Glutamatergic neuron (in vitro differentiated cells): ENCODE measurements around the gene TMEM50B. TPM values are rescaled to one million over a fixed set of nuclear protein-coding genes. Genes with fewer than 3 reads are reported as not detected.
"Not testable (repeated sequence)": the region's sequence is repeated elsewhere in the genome, so short reads cannot be mapped to it uniquely, and the experiment has no call there.

Source experiments
- DNase-seq: peaks from one replicate; pipeline ENCODE4 v3.0.0; 2022
- H3K27ac Mint-ChIP-seq: one replicate; pipeline ENCODE4 v1.8.0; 2020; ENCODE audit warnings: mild to moderate bottlenecking, mixed read lengths, inconsistent platforms; ENCODE audit not compliant: unreplicated experiment
- H3K27me3 Mint-ChIP-seq: one replicate; pipeline ENCODE4 v1.8.0; 2020; ENCODE audit warnings: mild to moderate bottlenecking, moderate library complexity, mixed read lengths, inconsistent platforms; ENCODE audit not compliant: unreplicated experiment
- H3K36me3 Mint-ChIP-seq: one replicate; pipeline ENCODE4 v1.8.0; 2020; ENCODE audit warnings: mild to moderate bottlenecking, mixed read lengths, inconsistent platforms; ENCODE audit not compliant: unreplicated experiment
- H3K4me1 Mint-ChIP-seq: one replicate; pipeline ENCODE4 v1.8.0; 2020; ENCODE audit warnings: mild to moderate bottlenecking, low read depth, mixed read lengths, inconsistent platforms; ENCODE audit not compliant: unreplicated experiment
- H3K4me3 Mint-ChIP-seq: one replicate; pipeline ENCODE4 v1.8.0; 2020; ENCODE audit warnings: mild to moderate bottlenecking, mixed read lengths, inconsistent platforms; ENCODE audit not compliant: unreplicated experiment
- H3K9me3 Mint-ChIP-seq: one replicate; pipeline ENCODE4 v1.8.0; 2020; ENCODE audit warnings: mild to moderate bottlenecking, moderate library complexity, mixed read lengths, inconsistent platforms; ENCODE audit not compliant: unreplicated experiment
- total RNA-seq: library from RNA; stranded (reverse); fragmentation: NEBNext Ultra II Directional; extraction: Animal tissue kit (Norgen Biotek cat#: 25700); gene quantifications from one replicate; pipeline ENCODE4 v1.2.1, GENCODE V29; 2021; ENCODE audit not compliant: unreplicated experiment
- TF ChIP-seq, protein P1 (sequence below): fragments of 200-600 bp; sonication (generic); IDR thresholded peaks from one replicate; pipeline ENCODE4 v1.5.0; 2021; ENCODE audit not compliant: partially characterized antibody, unreplicated experiment

TMEM50B gene
- total RNA-seq, 1 donor from 2014 or later = 37.5 TPM

DNA sequence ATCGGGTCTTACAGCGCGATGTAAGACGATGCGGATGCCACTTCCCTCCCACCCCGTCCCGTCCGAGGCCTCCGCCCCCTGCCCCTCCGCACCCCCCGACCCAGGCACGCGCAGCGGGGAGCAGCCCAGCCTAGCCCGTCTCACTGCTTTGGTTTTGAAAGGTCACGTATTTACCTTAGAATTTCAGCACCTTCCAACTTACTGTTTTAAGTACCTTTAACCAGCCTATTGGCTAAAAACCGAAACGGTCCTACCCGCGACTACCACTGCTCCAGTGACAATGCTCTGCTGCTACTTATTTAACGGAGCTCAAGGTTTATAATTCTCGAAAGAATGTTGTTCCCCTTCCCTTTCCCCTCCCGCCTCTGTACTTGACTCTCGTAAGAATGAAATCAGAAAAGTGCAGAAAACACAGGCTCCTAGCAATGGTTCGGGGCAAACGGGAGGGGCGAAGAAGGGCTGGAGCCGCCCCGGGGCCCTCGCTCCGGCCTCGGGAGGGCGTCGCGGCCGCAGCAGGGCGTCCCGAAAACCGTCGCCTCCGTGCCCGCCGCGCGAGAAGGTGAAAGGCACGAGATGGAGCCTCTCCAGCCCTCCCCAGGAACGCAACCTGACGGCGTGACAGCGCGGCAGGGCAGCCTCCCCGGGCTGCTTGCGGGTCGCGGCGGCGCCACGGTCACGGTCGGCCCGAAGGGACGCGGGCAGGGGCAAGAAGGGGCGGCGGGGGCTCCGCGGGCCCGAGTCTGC lies 667 bp downstream of the TMEM50B start:
- H3K27ac Mint-ChIP-seq = no peak overlapping the region
- H3K36me3 Mint-ChIP-seq = peaks cover 4% of the 10 kb centered on the region
- H3K4me1 Mint-ChIP-seq = peaks cover 7% of the 10 kb centered on the region
- H3K4me3 Mint-ChIP-seq = peak overlapping the region; percentile 93
- TF ChIP-seq, protein P1, sequence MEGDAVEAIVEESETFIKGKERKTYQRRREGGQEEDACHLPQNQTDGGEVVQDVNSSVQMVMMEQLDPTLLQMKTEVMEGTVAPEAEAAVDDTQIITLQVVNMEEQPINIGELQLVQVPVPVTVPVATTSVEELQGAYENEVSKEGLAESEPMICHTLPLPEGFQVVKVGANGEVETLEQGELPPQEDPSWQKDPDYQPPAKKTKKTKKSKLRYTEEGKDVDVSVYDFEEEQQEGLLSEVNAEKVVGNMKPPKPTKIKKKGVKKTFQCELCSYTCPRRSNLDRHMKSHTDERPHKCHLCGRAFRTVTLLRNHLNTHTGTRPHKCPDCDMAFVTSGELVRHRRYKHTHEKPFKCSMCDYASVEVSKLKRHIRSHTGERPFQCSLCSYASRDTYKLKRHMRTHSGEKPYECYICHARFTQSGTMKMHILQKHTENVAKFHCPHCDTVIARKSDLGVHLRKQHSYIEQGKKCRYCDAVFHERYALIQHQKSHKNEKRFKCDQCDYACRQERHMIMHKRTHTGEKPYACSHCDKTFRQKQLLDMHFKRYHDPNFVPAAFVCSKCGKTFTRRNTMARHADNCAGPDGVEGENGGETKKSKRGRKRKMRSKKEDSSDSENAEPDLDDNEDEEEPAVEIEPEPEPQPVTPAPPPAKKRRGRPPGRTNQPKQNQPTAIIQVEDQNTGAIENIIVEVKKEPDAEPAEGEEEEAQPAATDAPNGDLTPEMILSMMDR = no peak
- DNase-seq = peak; percentile 39
- peaks cover 6% of the 10 kb centered on the region for H3K27me3 Mint-ChIP-seq
- H3K9me3 Mint-ChIP-seq = peaks cover 10% of the 10 kb centered on the region

DNA sequence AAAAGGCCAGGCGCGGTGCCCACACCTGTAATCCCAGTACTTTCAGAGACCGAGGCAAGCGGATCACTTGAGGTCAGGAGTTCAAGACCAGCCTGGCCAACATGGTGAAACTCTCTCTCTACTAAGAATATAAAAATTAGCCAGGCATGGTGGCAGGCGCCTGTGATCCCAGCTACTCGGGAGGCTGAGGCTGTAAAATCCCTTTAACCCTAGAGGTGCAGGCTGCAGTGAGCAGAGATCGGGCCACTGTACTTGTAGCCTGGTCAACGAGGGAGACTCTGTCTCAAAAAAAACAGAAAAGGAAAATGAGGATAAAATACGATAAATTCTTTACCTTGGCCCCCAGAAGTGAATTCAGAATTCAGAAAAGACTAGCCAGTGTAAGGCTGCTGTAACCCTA lies 1.6 kb downstream of the TMEM50B start:
- Mint-ChIP-seq H3K27ac (no peak overlapping the region), H3K36me3 (peaks cover 4% of the 10 kb centered on the region), H3K9me3 (peaks cover 10% of the 10 kb centered on the region), H3K4me3 (peak overlapping the region; percentile 93), H3K27me3 (peaks cover 6% of the 10 kb centered on the region), H3K4me1 (peaks cover 7% of the 10 kb centered on the region)
- TF ChIP-seq, protein P1 = no peak
- DNase-seq = no peak

DNA sequence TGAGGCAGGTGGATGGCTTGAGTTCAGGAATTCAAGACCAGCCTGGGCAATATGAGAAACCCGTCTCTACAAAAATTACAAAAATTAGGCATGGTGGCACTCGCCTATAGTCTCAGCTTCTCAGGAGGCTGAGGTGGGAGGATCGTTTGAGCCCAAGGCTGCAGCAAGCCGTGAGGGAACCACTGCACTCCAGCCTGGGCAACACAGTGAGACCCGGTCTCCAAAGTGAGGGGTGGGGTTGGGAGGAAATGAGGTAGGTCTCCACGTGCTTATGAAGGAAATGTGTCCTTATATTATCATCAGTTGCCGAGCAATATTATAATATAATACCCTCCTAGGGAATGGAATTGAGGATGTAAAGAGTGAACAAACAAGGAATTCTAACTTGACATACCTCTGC lies 2.7 kb downstream of the TMEM50B start:
- H3K36me3 Mint-ChIP-seq = peaks cover 4% of the 10 kb centered on the region
- DNase-seq = no peak
- no peak overlapping the region for H3K4me3 Mint-ChIP-seq
- H3K4me1 Mint-ChIP-seq = peaks cover 7% of the 10 kb centered on the region
- H3K9me3 Mint-ChIP-seq = peaks cover 10% of the 10 kb centered on the region
- no peak overlapping the region for H3K27ac Mint-ChIP-seq
- TF ChIP-seq, protein P1 = no peak
- H3K27me3 Mint-ChIP-seq = peaks cover 5% of the 10 kb centered on the region

DNA sequence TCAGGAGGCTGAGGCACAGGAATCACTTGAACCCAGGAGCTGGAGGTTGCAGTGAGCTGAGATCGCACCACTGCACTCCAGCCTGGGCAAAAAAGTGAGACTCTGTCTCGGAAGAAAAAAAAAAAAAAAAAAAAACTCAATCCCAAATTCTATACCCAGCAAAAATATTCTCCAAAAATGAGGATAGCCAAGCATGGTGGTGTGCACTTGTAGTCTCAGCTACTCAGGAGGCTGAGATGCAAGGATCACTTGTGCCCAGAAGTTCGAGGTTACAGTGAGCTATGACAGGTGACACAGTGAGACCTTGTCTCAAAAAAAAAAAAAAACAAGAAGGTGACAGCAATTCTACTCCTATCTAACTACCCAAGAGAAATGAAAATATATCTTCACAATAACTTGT lies 6.4 kb downstream of the TMEM50B start:
- Mint-ChIP-seq H3K27me3 (no peaks in the 10 kb centered on the region), H3K4me1 (peaks cover 1% of the 10 kb centered on the region), H3K27ac (no peak overlapping the region), H3K4me3 (no peak overlapping the region), H3K9me3 (peaks cover 2% of the 10 kb centered on the region), H3K36me3 (peaks cover under 1% of the 10 kb centered on the region)
- TF ChIP-seq, protein P1 = no peak
- no peak for DNase-seq

DNA sequence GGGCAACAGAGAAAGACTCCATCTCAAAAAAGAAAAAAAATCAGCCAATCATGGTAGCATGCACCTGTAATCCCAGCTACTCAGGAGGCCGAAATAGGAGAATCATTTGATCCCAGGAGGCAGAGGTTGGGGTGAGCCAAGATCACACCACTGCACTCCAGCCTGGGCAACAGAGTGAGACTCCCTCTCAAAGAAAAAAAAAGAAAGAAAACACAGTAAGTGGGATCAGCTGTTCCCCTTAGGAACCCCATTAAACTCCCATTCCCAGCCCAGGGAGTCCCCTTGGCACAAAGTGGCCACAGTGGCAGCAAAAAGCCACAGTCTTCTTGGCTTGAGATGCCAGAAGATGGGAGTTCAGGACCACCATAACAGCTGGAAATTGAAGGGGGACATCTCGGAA lies 9.1 kb downstream of the TMEM50B start:
- Mint-ChIP-seq H3K27me3 (no peaks in the 10 kb centered on the region), H3K4me3 (no peak overlapping the region), H3K9me3 (no peaks in the 10 kb centered on the region), H3K4me1 (no peaks in the 10 kb centered on the region), H3K36me3 (no peaks in the 10 kb centered on the region), H3K27ac (no peak overlapping the region)
- TF ChIP-seq, protein P1 = no peak
- DNase-seq = no peak

DNA sequence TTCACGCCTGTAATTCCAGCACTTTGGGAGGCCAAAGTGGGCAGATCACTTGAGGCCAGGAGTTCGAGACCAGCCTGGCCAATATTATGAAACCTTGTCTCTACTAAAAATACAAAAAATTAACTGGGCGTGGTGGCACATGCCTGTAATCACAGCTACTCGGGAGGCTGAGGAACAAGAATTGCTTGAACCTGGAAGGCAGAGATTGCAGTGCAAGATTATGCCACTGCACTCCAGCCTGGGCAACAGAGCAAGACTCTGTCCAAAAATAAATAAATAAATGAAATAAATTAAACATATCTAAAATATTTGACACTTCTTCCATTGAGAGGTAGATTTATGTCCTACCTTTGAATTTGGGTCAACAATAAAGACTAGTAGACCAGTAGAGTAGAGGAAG lies 10.6 kb downstream of the TMEM50B start:
- not testable (repeated sequence) for H3K4me3 Mint-ChIP-seq, DNase-seq, H3K4me1 Mint-ChIP-seq, H3K27ac Mint-ChIP-seq, H3K27me3 Mint-ChIP-seq, H3K9me3 Mint-ChIP-seq, H3K36me3 Mint-ChIP-seq
